Right lobe of liver (tissue), 4 donors: Measurements from ENCODE around the gene COX6B2.

Experiments used
- POLR2A ChIP-seq: fragments of 450-650 bp; IDR thresholded peaks from one replicate; pipeline ENCODE4 v1.6.1; 2017; ENCODE audit warnings: antibody characterized with exemption, mild to moderate bottlenecking
- TF ChIP-seq, protein P1 (sequence below), 4 donors: fragments of 200-600 bp in 3 of 4; fragments of 450-650 bp in 1 of 4; IDR thresholded peaks; one replicate each; pipeline versions ENCODE4 v1.5.1 to v1.8.0; 2016 to 2022; ENCODE audit warnings: antibody characterized with exemption in 4 of 4, mild to moderate bottlenecking in 2 of 4
- donor health status: DM: no; HTN: no; CAD: no.
- donor health status: DM: no; HTN: no; CAD: no.
- donor health status: DM: no; HTN: yes; CAD: no.

DNA sequence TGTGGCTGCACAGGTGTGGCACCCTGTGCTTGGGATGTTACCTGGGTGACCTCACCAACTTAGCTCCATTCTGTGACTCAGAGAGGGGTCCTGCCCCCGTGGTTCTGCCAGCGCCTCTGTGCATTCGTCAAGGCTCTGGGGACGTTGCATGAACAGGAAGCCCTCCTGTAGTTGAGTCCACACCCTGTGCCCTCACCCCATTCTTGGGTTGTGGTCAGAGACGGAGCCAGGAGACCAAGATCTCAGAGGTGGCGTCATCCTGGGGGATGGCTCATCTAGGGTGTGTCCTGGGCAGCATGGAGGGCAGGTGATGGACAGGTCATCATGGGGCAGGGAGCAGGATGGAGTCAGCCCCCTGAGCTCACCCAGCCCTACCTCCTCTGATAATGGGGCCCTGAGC, 2.5 kb downstream of the COX6B2 start:
- TF ChIP-seq, protein P1, sequence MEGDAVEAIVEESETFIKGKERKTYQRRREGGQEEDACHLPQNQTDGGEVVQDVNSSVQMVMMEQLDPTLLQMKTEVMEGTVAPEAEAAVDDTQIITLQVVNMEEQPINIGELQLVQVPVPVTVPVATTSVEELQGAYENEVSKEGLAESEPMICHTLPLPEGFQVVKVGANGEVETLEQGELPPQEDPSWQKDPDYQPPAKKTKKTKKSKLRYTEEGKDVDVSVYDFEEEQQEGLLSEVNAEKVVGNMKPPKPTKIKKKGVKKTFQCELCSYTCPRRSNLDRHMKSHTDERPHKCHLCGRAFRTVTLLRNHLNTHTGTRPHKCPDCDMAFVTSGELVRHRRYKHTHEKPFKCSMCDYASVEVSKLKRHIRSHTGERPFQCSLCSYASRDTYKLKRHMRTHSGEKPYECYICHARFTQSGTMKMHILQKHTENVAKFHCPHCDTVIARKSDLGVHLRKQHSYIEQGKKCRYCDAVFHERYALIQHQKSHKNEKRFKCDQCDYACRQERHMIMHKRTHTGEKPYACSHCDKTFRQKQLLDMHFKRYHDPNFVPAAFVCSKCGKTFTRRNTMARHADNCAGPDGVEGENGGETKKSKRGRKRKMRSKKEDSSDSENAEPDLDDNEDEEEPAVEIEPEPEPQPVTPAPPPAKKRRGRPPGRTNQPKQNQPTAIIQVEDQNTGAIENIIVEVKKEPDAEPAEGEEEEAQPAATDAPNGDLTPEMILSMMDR (IDR thresholded peaks at IDR 0.05) = no peak
- no peak for TF ChIP-seq POLR2A
